Activated CD4-positive, alpha-beta T cell treated with anti-CD3 and anti-CD28 coated beads, Interleukin-2, amount 10 ng/mL, durations not matched to agents 24 days and 14 days (primary cell): ENCODE measurements around the gene BRAF. TPM values are rescaled to one million over a fixed set of nuclear protein-coding genes. Genes with fewer than 3 reads are reported as not detected.
A peak's percentile ranks its signal among the peaks of the same experiment; 100 is the strongest.
"Not testable (repeated sequence)": the region's sequence is repeated elsewhere in the genome, so short reads cannot be mapped to it uniquely, and the experiment has no call there.

Source experiments
- DNase-seq: peaks from one replicate; pipeline ENCODE4 v3.0.0; 2022
- H3K27ac Mint-ChIP-seq: one replicate; pipeline ENCODE4 v1.8.0; 2022; ENCODE audit warnings: mild to moderate bottlenecking, mixed read lengths
- H3K27me3 Mint-ChIP-seq: one replicate; pipeline ENCODE4 v1.8.0; 2022; ENCODE audit warnings: mixed read lengths
- H3K36me3 Mint-ChIP-seq: one replicate; pipeline ENCODE4 v1.8.0; 2022; ENCODE audit warnings: low read depth, mild to moderate bottlenecking, mixed read lengths
- H3K4me1 Mint-ChIP-seq: one replicate; pipeline ENCODE4 v1.8.0; 2021; ENCODE audit warnings: mixed read lengths
- H3K4me3 Mint-ChIP-seq: one replicate; pipeline ENCODE4 v1.8.0; 2022; ENCODE audit warnings: mild to moderate bottlenecking, moderate library complexity, mixed read lengths
- H3K9me3 Mint-ChIP-seq: one replicate; pipeline ENCODE4 v1.8.0; 2021; ENCODE audit warnings: mixed read lengths
- intact Hi-C: fragments of 100-400 bp; cut with micrococcal nuclease; formaldehyde crosslinking; loops from one replicate; pipeline ENCODE4 v1.15.1; 2023
- total RNA-seq: library from RNA; stranded (reverse); gene quantifications from 2 replicates; pipeline ENCODE4 v1.2.3, GENCODE V29; 2022

Gene BRAF
- total RNA-seq, 1 donor from 2014 or later = 22.4 TPM

GRCh38 chr7:140831724-140832123 is 93.0 kb downstream of the BRAF start:
- intact Hi-C loops = no loop called here
- Mint-ChIP-seq H3K27me3 (no peaks in the 10 kb centered on the region), H3K4me1 (peaks cover 2% of the 10 kb centered on the region), H3K27ac (no peak overlapping the region), H3K36me3 (peaks cover 13% of the 10 kb centered on the region), H3K9me3 (no peaks in the 10 kb centered on the region), H3K4me3 (no peak overlapping the region)
- no peak for DNase-seq

- Mint-ChIP-seq H3K4me3 (no peak overlapping the region), H3K4me1 (peaks cover 2% of the 10 kb centered on the region), H3K27ac (no peak overlapping the region), H3K27me3 (no peaks in the 10 kb centered on the region), H3K9me3 (no peaks in the 10 kb centered on the region), H3K36me3 (peaks cover 13% of the 10 kb centered on the region)
- DNase-seq = no peak
- intact Hi-C loops = no loop called here
Observed at GRCh38 chr7:140829720-140830119, 95.0 kb downstream of the BRAF start.

GRCh38 chr7:140828741-140829140 is 96.0 kb downstream of the BRAF start:
- no peaks in the 10 kb centered on the region for H3K27me3 Mint-ChIP-seq
- intact Hi-C loops = no loop called here
- no peaks in the 10 kb centered on the region for H3K4me1 Mint-ChIP-seq
- no peak overlapping the region for H3K4me3 Mint-ChIP-seq
- DNase-seq = no peak
- peaks cover 8% of the 10 kb centered on the region for H3K36me3 Mint-ChIP-seq
- H3K27ac Mint-ChIP-seq = no peak overlapping the region
- H3K9me3 Mint-ChIP-seq = no peaks in the 10 kb centered on the region

- H3K27me3 Mint-ChIP-seq, H3K36me3 Mint-ChIP-seq, H3K9me3 Mint-ChIP-seq, intact Hi-C loops, H3K27ac Mint-ChIP-seq, H3K4me3 Mint-ChIP-seq, DNase-seq, H3K4me1 Mint-ChIP-seq: not testable (repeated sequence)
Observed at GRCh38 chr7:140817383-140817782, 107.3 kb downstream of the BRAF start.

GRCh38 chr7:140810830-140811556 is 113.7 kb downstream of the BRAF start:
- Mint-ChIP-seq H3K4me3 (no peak overlapping the region), H3K27ac (no peak overlapping the region), H3K9me3 (no peaks in the 10 kb centered on the region), H3K4me1 (no peaks in the 10 kb centered on the region), H3K36me3 (peaks cover 2% of the 10 kb centered on the region), H3K27me3 (no peaks in the 10 kb centered on the region)
- DNase-seq = peak; percentile 90
- intact Hi-C loops = loop anchor here (1.0 kb wide), 4 partner anchors 113 to 722 kb away; partner anchors contain the start of gene BRAF

GRCh38 chr7:140810385-140810784 is 114.3 kb downstream of the BRAF start:
- H3K4me1 Mint-ChIP-seq = no peaks in the 10 kb centered on the region
- no peaks in the 10 kb centered on the region for H3K9me3 Mint-ChIP-seq
- DNase-seq = no peak
- no peak overlapping the region for H3K27ac Mint-ChIP-seq
- no peak overlapping the region for H3K4me3 Mint-ChIP-seq
- H3K27me3 Mint-ChIP-seq = no peaks in the 10 kb centered on the region
- H3K36me3 Mint-ChIP-seq = peaks cover 2% of the 10 kb centered on the region
- intact Hi-C loops = no loop called here

- H3K4me3 Mint-ChIP-seq = no peak overlapping the region
- H3K27ac Mint-ChIP-seq = no peak overlapping the region
Observed at GRCh38 chr7:140778975-140779374, 145.8 kb downstream of the BRAF start.

GRCh38 chr7:140778568-140778967 is 146.2 kb downstream of the BRAF start:
- no peak overlapping the region for H3K4me3 Mint-ChIP-seq
- H3K4me1 Mint-ChIP-seq = peaks cover 4% of the 10 kb centered on the region
- H3K27me3 Mint-ChIP-seq = no peaks in the 10 kb centered on the region
- no peaks in the 10 kb centered on the region for H3K9me3 Mint-ChIP-seq
- no peak for DNase-seq
- intact Hi-C loops = no loop called here
- no peak overlapping the region for H3K27ac Mint-ChIP-seq
- peaks cover 19% of the 10 kb centered on the region for H3K36me3 Mint-ChIP-seq

More at GRCh38 chr7:140778975-140779374, 145.8 kb downstream of the BRAF start:
- Mint-ChIP-seq H3K4me1 (peaks cover 4% of the 10 kb centered on the region), H3K36me3 (peaks cover 17% of the 10 kb centered on the region), H3K9me3 (no peaks in the 10 kb centered on the region), H3K27me3 (no peaks in the 10 kb centered on the region)
- intact Hi-C loops = no loop called here
- DNase-seq = no peak

GRCh38 chr7:140774371-140774770 is 150.4 kb downstream of the BRAF start:
- no peak for DNase-seq
- Mint-ChIP-seq H3K4me1 (peaks cover 4% of the 10 kb centered on the region), H3K4me3 (no peak overlapping the region), H3K27me3 (no peaks in the 10 kb centered on the region), H3K27ac (no peak overlapping the region), H3K36me3 (peaks cover 16% of the 10 kb centered on the region), H3K9me3 (no peaks in the 10 kb centered on the region)
- intact Hi-C loops = no loop called here

- intact Hi-C loops = no loop called here
- H3K9me3 Mint-ChIP-seq = no peaks in the 10 kb centered on the region
- peaks cover 15% of the 10 kb centered on the region for H3K36me3 Mint-ChIP-seq
- no peak for DNase-seq
- no peak overlapping the region for H3K27ac Mint-ChIP-seq
- no peaks in the 10 kb centered on the region for H3K4me1 Mint-ChIP-seq
- H3K27me3 Mint-ChIP-seq = no peaks in the 10 kb centered on the region
- H3K4me3 Mint-ChIP-seq = no peak overlapping the region
Observed at GRCh38 chr7:140773104-140773503, 151.6 kb downstream of the BRAF start.

- H3K9me3 Mint-ChIP-seq = no peaks in the 10 kb centered on the region
- H3K36me3 Mint-ChIP-seq = peaks cover 18% of the 10 kb centered on the region
- no peak overlapping the region for H3K4me3 Mint-ChIP-seq
- H3K4me1 Mint-ChIP-seq = no peaks in the 10 kb centered on the region
- no peak overlapping the region for H3K27ac Mint-ChIP-seq
- H3K27me3 Mint-ChIP-seq = no peaks in the 10 kb centered on the region
- DNase-seq = no peak
- intact Hi-C loops = no loop called here
Observed at GRCh38 chr7:140771826-140772225, 152.9 kb downstream of the BRAF start.

- no peaks in the 10 kb centered on the region for H3K27me3 Mint-ChIP-seq
- no peak overlapping the region for H3K27ac Mint-ChIP-seq
- no peak overlapping the region for H3K4me3 Mint-ChIP-seq
- peaks cover 19% of the 10 kb centered on the region for H3K36me3 Mint-ChIP-seq
- H3K4me1 Mint-ChIP-seq = no peaks in the 10 kb centered on the region
- no peak for DNase-seq
- intact Hi-C loops = no loop called here
- H3K9me3 Mint-ChIP-seq = no peaks in the 10 kb centered on the region
Observed at GRCh38 chr7:140769852-140770251, 154.9 kb downstream of the BRAF start.

- H3K27me3 Mint-ChIP-seq = no peaks in the 10 kb centered on the region
- H3K36me3 Mint-ChIP-seq = peaks cover 19% of the 10 kb centered on the region
- H3K27ac Mint-ChIP-seq = no peak overlapping the region
- intact Hi-C loops = no loop called here
- H3K4me3 Mint-ChIP-seq = no peak overlapping the region
- DNase-seq = no peak
- H3K9me3 Mint-ChIP-seq = no peaks in the 10 kb centered on the region
- no peaks in the 10 kb centered on the region for H3K4me1 Mint-ChIP-seq
Observed at GRCh38 chr7:140767418-140767817, 157.3 kb downstream of the BRAF start.

- H3K4me1 Mint-ChIP-seq, H3K9me3 Mint-ChIP-seq, H3K4me3 Mint-ChIP-seq, H3K27ac Mint-ChIP-seq, H3K27me3 Mint-ChIP-seq, DNase-seq, intact Hi-C loops: not testable (repeated sequence)
- H3K36me3 Mint-ChIP-seq = peaks cover 25% of the 10 kb centered on the region
Observed at GRCh38 chr7:140765441-140765840, 159.3 kb downstream of the BRAF start.

- H3K4me1 Mint-ChIP-seq, H3K4me3 Mint-ChIP-seq: not testable (repeated sequence)
Observed at GRCh38 chr7:140763166-140763565, 161.6 kb downstream of the BRAF start.

More at GRCh38 chr7:140763166-140763565, 161.6 kb downstream of the BRAF start:
- intact Hi-C loops, H3K27me3 Mint-ChIP-seq, DNase-seq, H3K9me3 Mint-ChIP-seq, H3K27ac Mint-ChIP-seq: not testable (repeated sequence)
- peaks cover 30% of the 10 kb centered on the region for H3K36me3 Mint-ChIP-seq
